C4-2B (cell line): Measurements from ENCODE around the gene DCTPP1.

ENCODE experiments used
- ZFX ChIP-seq: fragments of 450-650 bp; IDR thresholded peaks from 2 replicates; pipeline ENCODE4 v1.6.1; 2017
- TF ChIP-seq, protein P1 (sequence below): fragments of 450-650 bp; conservative IDR thresholded peaks from 2 replicates; pipeline ENCODE4 v1.5.1; 2017; ENCODE audit warnings: mild to moderate bottlenecking

DNA sequence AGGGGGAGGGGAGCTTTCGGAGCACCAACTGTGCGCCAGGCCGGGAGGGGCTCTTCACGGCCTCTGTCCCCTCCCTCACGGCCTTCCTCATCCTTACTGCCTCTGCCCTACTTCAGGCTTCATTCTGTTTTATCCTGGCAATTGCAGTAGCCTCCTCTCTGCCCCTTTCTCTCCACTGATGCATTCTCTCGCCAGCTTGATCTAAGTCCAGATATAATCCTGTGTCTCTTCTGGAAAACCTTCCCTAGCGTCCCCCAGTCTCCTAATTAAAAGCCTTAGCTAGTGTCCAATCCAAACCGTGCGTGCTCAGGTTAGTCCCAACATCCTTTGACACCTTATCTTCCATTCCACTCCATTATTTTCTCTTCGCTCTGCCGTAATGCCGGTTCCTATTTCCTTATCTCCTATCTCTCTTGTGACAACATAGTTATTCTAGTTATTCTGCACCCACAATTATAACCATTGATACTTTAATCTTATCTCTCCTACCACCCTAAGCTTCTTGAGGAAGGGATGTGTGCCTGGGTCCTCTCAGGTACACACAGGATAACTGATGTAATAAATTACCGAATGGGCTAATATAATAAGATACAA, 33.7 kb downstream of the DCTPP1 start:
- TF ChIP-seq, protein P1, sequence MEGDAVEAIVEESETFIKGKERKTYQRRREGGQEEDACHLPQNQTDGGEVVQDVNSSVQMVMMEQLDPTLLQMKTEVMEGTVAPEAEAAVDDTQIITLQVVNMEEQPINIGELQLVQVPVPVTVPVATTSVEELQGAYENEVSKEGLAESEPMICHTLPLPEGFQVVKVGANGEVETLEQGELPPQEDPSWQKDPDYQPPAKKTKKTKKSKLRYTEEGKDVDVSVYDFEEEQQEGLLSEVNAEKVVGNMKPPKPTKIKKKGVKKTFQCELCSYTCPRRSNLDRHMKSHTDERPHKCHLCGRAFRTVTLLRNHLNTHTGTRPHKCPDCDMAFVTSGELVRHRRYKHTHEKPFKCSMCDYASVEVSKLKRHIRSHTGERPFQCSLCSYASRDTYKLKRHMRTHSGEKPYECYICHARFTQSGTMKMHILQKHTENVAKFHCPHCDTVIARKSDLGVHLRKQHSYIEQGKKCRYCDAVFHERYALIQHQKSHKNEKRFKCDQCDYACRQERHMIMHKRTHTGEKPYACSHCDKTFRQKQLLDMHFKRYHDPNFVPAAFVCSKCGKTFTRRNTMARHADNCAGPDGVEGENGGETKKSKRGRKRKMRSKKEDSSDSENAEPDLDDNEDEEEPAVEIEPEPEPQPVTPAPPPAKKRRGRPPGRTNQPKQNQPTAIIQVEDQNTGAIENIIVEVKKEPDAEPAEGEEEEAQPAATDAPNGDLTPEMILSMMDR, result no peak
- no peak for TF ChIP-seq ZFX
